Neural cell (in vitro differentiated cells): ENCODE data around the gene FAM163B.

ENCODE experiments used
- CTCF ChIP-seq: fragments of 450-650 bp; IDR thresholded peaks from 2 replicates; pipeline ENCODE4 v1.5.1; 2014; ENCODE audit warnings: antibody characterized with exemption, mild to moderate bottlenecking, moderate library complexity; ENCODE audit not compliant: poor library complexity, severe bottlenecking
- EP300 ChIP-seq: fragments of 450-650 bp; conservative IDR thresholded peaks from 2 replicates; pipeline ENCODE4 v1.6.1; 2014; ENCODE audit warnings: antibody characterized with exemption, mild to moderate bottlenecking, moderate library complexity; ENCODE audit not compliant: poor library complexity, severe bottlenecking
- EZH2 ChIP-seq: fragments of 200-600, 300-800 bp; shearing (Covaris generic), sonication (generic); IDR thresholded peaks from 2 replicates; pipeline ENCODE4 v1.6.1; 2014; ENCODE audit warnings: antibody characterized with exemption, low read length, borderline replicate concordance, mild to moderate bottlenecking; ENCODE audit not compliant: insufficient read depth, poor library complexity, severe bottlenecking
- MXI1 ChIP-seq: fragments of 450-650 bp; conservative IDR thresholded peaks from 2 replicates; pipeline ENCODE4 v1.6.1; 2014; ENCODE audit warnings: antibody characterized with exemption, mild to moderate bottlenecking; ENCODE audit not compliant: poor library complexity, severe bottlenecking
- POLR2AphosphoS5 ChIP-seq: IDR thresholded peaks from 2 replicates; pipeline ENCODE4 v1.6.1; 2012
- RAD21 ChIP-seq: fragments of 450-650 bp; conservative IDR thresholded peaks from 2 replicates; pipeline ENCODE4 v1.6.1; 2014; ENCODE audit warnings: antibody characterized with exemption, mild to moderate bottlenecking, moderate library complexity
- REST ChIP-seq: IDR thresholded peaks from 2 replicates; pipeline ENCODE4 v1.6.1; 2012; ENCODE audit warnings: borderline replicate concordance
- SMC3 ChIP-seq: fragments of 450-650 bp; conservative IDR thresholded peaks from 2 replicates; pipeline ENCODE4 v1.6.1; 2014; ENCODE audit warnings: antibody characterized with exemption, mild to moderate bottlenecking, moderate library complexity; ENCODE audit not compliant: poor library complexity
- TAF1 ChIP-seq: IDR thresholded peaks from 2 replicates; pipeline ENCODE4 v1.6.1; 2012; ENCODE audit warnings: low read depth

- no peak for TF ChIP-seq SMC3
- TF ChIP-seq CTCF = no peak
- TF ChIP-seq RAD21 = no peak
- TF ChIP-seq TAF1 = no peak
- no peak for TF ChIP-seq MXI1
- no peak for TF ChIP-seq EZH2
- no peak for TF ChIP-seq REST
- no peak for TF ChIP-seq POLR2AphosphoS5
- TF ChIP-seq EP300 = no peak
Observed at GRCh38 chr9:133560311-133560710, 48.9 kb downstream of the FAM163B start.
